LoVo (cell line): ENCODE measurements around the gene AGT.
"Not testable (repeated sequence)": the region's sequence is repeated elsewhere in the genome, so short reads cannot be mapped to it uniquely, and the experiment has no call there.

Source experiments
- DNase-seq: peaks from one replicate; pipeline ENCODE4 v3.0.0-alpha.2; 2016; ENCODE audit warnings: low spot score

AGT gene

DNA sequence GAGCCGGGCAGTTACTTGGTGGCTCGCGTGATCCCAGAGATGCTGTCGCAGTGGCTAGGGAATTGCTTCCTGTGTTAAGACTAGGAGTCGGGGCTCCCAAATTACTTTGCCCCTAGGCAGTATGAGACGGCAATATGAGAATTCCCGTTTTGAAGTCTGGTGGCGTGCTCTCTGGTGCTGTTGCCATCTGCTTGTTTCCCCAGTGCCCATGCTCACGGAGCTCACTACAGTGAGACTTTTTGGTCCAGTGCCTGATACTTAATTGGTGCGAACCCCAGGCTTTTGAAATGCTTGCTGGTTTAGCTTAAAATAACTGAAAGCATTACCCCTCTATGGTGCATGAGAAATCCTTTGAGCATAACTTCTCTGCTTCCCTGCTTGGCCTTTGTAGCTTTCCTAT lies 22.3 kb downstream of the AGT start:
- no peak for DNase-seq

DNA sequence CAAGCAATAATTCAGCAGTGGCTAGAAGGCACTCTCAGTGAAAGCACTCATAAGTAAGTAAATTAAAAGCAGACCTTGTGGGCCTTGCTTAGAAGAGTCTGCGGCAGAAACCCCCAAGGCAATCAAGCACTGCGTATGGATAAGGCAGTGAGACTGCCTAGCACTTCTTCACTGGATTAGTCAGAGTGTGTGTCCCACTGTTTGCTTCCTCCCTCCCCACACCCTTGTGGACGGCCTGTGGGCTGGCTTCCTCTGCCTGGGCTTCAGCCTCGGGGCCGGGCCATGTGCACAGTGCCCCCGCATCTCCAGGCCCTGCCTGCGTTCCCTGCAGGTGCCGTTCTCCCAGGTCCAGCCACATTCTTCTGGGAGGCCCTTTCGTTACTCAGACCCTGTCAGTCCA lies 23.8 kb downstream of the AGT start:
- no peak for DNase-seq

DNA sequence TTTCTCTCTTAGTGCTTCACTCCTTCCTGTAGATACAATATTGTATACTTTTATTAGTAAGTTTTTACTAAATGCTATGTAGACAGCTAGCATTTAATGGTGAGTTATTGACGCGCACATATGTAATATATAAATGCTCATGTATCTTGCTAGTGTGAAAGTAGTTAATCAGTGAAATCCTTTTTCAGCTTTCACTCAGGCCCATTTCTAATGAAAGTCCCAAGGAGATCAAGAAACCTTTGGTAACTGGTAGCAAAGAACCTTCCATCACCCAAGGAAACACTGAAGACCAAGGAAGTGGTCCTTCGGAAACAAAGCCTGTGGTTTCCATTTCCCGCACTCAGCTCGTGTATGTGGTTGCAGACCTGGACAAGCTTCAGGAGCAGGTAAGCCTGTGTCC lies 27.2 kb downstream of the AGT start:
- no peak for DNase-seq

GRCh38 chr1:230684998-230685397 lies 28.9 kb downstream of the AGT start:
- no peak for DNase-seq

- DNase-seq, result no peak
Measured at GRCh38 chr1:230684146-230684545, 29.8 kb downstream of the AGT start.

DNA sequence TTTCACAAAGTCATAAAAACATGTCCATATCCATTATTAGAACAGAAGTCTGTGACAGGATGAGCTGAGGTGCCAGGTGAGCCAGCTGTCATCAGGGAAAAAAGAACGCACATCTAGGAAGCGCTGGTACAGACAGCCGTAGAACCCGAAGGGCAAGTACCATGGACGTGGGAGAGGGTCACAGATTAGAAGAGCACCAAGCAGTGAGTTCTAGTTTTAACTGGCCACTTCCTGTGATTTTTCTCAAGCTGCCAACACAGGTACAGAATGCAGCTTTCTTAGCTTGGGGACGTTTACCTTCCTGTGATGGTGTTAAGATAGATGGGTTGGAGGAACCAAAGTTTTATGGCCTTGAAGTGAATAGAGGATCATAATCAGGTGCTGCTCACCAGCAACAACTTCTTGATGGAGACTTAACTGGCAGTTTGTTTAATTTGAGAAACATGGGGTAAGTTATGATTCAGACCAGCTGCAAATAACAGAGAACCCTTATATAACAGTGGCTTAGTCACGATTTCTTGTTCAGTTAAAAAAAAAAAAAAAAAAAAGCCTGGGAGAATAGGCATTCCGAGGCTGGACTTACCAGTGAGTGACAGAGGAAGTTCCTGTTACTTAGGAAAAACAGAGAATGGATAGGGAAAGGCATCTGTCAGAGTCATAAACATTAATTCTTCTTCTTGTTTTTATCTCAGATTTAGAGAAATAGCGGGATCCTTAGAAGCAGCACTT lies 30.9 kb downstream of the AGT start:
- DNase-seq, result no peak

DNA sequence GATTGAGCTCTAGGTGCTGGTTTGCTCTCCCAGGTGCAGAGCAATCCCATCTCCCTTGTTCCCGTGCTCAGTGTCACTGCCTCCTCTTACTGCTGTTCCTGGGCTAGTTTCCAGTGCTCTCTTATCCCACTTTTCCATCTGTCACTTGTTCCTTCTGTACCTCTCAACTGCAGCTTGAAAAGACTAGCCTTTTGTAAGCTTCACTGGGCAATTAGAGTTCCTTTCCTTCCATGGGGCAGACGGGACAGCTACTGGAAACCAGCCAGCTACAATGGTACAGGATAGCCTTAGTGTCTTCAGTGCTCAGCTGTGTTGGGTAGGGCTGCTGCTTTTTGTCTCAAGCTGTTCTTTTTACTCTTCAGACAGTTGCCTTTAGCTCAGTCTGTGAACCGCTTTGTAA lies 31.6 kb downstream of the AGT start:
- DNase-seq, result no peak

- peak; percentile 40 for DNase-seq
Measured at GRCh38 chr1:230681599-230681998, 32.3 kb downstream of the AGT start.

GRCh38 chr1:230680300-230681025 lies 33.5 kb downstream of the AGT start:
- no peak for DNase-seq

DNA sequence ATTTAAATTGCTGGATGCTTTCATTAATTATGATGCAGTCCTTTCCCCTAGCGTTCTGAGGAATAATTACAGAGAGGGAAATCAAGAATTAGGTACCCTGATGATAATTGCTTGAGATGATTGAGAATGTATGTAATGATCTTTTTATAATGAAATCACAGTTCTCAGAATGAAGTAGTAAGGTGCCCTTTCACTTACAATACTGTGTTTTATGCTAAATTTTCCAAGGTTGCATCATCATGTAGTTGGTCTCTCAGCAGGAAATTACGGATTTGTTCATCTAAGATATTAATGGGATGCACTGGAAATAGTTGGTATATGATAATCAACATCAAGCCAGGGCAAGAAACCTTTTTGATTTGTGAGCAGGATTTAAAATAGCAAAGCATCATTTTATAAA lies 34.1 kb downstream of the AGT start:
- DNase-seq, result no peak

- DNase-seq, result no peak
Measured at GRCh38 chr1:230679192-230679591, 34.7 kb downstream of the AGT start.

- DNase-seq, result no peak
Measured at GRCh38 chr1:230677200-230677599, 36.7 kb downstream of the AGT start.

DNA sequence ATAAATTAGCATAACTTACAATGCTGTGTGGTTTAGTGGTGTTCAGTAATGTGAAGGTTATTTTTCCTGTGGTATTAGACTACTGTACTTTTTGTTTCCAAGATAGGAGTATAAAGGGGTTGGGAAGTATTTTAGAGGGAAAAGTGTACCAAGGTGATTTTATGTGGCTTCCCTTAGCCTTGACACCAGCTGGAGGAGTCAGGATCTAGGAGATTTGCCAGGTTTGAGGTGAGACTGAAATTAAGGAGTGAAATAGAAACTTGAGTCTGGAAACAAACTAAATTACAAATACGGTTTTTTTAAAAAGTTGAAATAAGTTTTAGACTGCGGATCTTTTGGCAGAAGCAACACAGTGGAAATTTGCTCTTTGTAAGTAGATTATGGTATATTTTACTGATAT lies 39.3 kb downstream of the AGT start:
- no peak for DNase-seq

GRCh38 chr1:230669543-230669942 lies 44.4 kb downstream of the AGT start:
- DNase-seq, result no peak

DNA sequence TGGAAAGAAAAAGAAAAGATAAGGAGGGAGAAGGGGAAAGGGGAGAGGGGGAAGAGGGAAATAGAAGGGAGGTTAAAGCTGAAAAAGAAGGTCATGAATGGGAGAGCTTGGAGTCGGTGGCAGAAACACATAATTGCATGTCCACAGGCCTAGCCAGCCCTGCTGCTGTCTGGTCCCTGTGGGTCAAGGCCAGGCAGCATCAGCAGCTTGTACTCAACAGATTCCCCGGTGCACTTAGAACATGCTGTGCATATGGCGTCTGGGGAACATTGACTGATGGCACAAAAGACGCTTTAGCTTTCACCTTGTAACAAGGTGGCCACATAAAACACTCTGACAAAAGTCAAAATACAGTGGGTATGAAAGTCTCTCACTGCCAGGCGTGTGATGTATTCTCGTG lies 45.7 kb downstream of the AGT start:
- no peak for DNase-seq

GRCh38 chr1:230661976-230662375 lies 51.9 kb downstream of the AGT start:
- no peak for DNase-seq

DNA sequence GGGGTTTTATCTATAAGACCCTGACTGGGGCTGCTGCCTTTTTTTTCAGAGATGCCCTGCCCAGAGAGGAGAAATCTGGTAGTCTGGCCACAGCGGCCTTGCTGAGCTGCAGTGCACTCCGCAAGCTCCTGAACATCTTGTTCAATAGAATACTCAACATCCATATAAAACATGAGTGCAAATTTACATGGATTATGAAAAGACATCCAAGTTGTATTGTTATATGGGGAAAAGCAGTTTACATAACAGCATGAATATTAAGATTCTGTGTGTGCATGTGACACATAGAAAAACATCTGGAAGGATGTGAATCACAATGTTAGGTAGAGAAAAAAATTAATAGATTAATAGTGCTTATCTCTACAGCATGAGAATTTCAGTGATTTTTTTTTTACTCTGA lies 55.2 kb downstream of the AGT start:
- DNase-seq, result no peak

DNA sequence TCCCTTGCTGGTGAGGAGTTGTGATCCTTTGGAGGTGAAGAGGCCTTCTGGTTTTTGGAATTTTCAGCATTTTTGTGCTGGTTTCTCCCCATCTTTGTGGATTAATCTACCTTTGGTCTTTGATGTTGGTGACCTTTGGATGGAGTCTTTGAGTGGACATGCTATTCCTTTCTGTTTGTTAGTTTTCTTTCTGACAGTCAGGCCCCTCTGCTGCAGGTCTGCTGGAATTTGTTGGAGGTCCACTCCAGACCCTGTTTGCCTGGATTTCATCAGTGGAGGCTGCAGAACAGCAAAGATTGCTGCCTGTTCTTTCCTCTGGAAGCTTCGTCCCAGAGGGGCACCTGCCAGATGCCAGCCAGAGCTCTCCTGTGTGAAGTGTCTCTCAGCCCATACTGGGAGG lies 55.8 kb downstream of the AGT start:
- not testable (repeated sequence) for DNase-seq

DNA sequence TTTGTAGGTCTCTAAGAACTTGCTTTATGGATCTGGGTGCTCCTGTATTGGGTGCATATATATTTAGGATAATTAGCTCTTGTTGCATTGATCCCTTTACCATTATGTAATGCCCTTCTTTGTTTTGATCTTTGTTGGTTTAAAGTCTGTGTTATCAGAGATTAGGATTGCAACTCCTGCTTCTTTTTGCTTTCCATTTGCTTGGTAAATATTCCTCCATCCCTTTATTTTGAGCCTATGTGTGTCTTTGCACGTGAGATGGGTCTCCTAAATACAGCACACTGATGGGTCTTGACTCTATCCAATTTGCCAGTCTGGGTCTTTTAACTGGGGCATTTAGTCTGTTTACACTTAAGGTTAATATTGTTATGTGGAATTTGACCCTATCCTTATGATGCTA lies 57.2 kb downstream of the AGT start:
- DNase-seq, result not testable (repeated sequence)
